Lower lobe of right lung (tissue), 2 donors: ENCODE data around the gene SSTR4. TPM values are rescaled to one million over a fixed set of nuclear protein-coding genes. Genes with fewer than 3 reads are reported as not detected.

ENCODE experiments used
- ATAC-seq, 2 donors: fragments of 200-7000 bp; cut with Tn5 transposase; one replicate each; pipeline ENCODE4 v1.9.1; 2020 to 2022; ENCODE audit warnings: mild to moderate bottlenecking in 2 of 2, moderate library complexity in 2 of 2
- DNase-seq: peaks from one replicate; pipeline ENCODE4 v3.0.0-alpha.2; 2020
- H3K27ac ChIP-seq: fragments of 200-600 bp; one replicate; pipeline ENCODE4 v1.8.0; 2022
- H3K27me3 ChIP-seq: fragments of 200-600 bp; one replicate; pipeline ENCODE4 v1.8.0; 2022; ENCODE audit warnings: low read depth
- H3K36me3 ChIP-seq: fragments of 200-600 bp; one replicate; pipeline ENCODE4 v1.8.0; 2022; ENCODE audit warnings: mild to moderate bottlenecking
- H3K4me1 ChIP-seq: fragments of 200-600 bp; one replicate; pipeline ENCODE4 v1.8.0; 2022
- H3K4me3 ChIP-seq: fragments of 200-600 bp; one replicate; pipeline ENCODE4 v1.8.0; 2022; ENCODE audit warnings: mild to moderate bottlenecking
- H3K9me3 ChIP-seq: fragments of 200-600 bp; one replicate; pipeline ENCODE4 v1.8.0; 2022
- intact Hi-C: fragments of 100-400 bp; cut with DNase I; formaldehyde crosslinking; loops from one replicate; pipeline ENCODE4 v1.11.0; 2022
- total RNA-seq: library from RNA; stranded (reverse); fragmentation: NEBNext Ultra II Directional; extraction: Animal tissue kit (Norgen Biotek cat#: 25700); gene quantifications from one replicate; pipeline ENCODE4 v1.2.1, GENCODE V29; 2021
- TF ChIP-seq, protein P1 (sequence below): fragments of 200-600 bp; IDR thresholded peaks from one replicate; pipeline ENCODE4 v1.8.0; 2022; ENCODE audit warnings: antibody characterized with exemption, mild to moderate bottlenecking
- donor health status: DM: no; HTN: yes; CAD: no; lungs with severe emphysema.

The SSTR4 gene
- total RNA-seq, 1 donor from 2014 or later: 0.35 TPM

DNA sequence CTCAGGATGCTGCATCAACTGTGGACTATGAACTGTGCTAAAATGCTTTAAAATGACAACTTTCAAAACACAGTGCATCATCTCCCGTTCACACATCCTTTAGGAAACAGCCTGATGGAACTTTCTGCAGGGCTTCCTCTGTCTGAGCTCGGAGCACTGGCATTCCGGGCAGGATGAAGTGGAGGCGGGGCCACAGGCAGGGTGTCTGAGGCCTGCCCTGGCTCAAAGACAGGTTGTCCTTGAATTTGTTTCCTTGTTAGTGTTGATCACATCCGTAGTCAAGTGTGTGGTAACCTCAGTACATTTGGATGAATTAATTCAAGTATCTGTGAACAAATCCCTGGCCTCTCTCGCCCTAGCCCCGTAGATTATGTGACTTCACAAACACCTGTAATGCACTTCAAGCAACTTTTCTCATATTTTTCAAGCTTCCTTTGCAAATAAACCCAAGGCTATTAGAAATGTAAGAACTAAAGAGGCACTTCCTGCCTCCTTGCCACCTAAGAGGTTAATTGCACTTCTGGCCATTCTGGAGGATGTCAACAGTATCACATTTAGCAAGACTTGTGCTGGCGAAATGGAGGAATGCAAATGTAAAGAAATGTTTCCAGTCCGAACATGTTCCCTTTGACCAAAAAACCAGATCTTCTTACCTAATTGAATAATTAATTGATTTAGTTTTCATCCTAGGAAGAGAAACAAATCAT is 47.9 kb downstream of the SSTR4 start:
- Histone ChIP-seq H3K4me3 (peak overlapping the region; percentile 56), H3K9me3 (no peaks in the 10 kb centered on the region), H3K4me1 (peaks cover 70% of the 10 kb centered on the region), H3K36me3 (no peaks in the 10 kb centered on the region), H3K27me3 (no peaks in the 10 kb centered on the region), H3K27ac (peak overlapping the region; percentile 93)
- intact Hi-C loops: no loop called here
- DNase-seq (peak; percentile 88), ATAC-seq (peak; percentile 85 to 89)
- TF ChIP-seq, protein P1, sequence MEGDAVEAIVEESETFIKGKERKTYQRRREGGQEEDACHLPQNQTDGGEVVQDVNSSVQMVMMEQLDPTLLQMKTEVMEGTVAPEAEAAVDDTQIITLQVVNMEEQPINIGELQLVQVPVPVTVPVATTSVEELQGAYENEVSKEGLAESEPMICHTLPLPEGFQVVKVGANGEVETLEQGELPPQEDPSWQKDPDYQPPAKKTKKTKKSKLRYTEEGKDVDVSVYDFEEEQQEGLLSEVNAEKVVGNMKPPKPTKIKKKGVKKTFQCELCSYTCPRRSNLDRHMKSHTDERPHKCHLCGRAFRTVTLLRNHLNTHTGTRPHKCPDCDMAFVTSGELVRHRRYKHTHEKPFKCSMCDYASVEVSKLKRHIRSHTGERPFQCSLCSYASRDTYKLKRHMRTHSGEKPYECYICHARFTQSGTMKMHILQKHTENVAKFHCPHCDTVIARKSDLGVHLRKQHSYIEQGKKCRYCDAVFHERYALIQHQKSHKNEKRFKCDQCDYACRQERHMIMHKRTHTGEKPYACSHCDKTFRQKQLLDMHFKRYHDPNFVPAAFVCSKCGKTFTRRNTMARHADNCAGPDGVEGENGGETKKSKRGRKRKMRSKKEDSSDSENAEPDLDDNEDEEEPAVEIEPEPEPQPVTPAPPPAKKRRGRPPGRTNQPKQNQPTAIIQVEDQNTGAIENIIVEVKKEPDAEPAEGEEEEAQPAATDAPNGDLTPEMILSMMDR: no peak

DNA sequence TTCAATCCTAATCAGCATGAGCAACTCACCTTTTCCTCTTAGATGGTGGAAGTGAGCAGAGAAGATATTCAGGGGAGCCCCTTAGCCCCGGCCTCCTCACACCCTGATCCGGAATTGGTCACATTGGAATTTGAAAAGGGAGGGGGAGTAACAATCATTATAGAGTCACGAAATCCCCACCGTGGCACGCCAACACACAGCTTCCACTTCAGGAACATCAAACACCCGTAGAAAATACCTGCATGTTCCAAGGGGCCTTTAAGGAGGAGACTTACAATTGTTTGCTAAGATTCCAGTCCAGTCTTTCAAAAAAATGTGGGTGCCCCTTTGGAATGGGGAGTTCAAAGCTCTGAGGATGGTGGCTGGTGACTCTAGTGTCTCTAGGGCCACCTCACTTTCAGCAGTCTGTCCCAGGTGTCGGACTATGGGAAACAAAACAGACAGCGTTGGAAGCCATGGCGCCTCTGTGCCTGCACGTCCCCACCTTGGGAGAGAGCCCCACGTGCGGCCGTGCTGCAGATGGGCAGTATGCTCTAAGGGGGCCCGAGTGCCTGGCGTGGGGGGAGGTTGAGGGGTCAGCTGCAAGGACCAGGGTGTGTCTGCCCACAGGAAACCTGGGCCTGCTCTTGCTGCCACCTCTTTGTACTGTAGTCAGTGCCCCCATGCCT is 48.6 kb downstream of the SSTR4 start:
- TF ChIP-seq, protein P1: no peak
- Histone ChIP-seq H3K27ac (peak overlapping the region; percentile 93), H3K36me3 (no peaks in the 10 kb centered on the region), H3K4me1 (peaks cover 68% of the 10 kb centered on the region), H3K9me3 (no peaks in the 10 kb centered on the region), H3K27me3 (no peaks in the 10 kb centered on the region), H3K4me3 (peak overlapping the region; percentile 56)
- peak; percentile 44 to 53 for ATAC-seq
- no peak for DNase-seq
- intact Hi-C loops: no loop called here

DNA sequence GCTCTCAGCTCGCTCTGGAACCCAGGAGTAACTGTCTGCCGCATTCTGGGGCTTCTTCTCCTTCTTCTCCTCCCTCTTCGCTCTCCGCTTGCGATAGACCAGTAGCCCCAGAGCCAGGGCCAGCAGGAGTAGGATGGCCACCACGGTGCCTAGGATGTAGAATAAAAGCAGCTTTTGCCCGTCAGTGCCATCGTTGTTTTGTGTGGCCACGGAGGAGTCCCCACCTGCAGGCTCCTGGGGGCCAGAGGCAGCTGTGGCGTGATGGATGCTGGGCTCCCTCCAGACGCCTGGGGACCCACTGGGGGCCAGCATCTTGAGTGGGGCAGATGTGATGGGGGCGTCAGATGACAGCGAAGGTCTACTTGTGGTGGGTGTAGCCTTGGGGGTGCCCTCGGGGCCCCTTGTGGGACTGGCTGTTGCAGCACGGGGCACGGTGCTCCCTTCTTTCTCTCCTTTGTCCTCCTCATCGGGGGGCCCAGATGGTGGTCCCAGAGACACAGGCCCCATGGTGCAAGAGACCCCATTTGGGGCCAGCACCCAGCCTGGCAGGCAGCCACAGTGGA is 49.3 kb downstream of the SSTR4 start:
- peaks cover 61% of the 10 kb centered on the region for H3K4me1 ChIP-seq
- TF ChIP-seq, protein P1: no peak
- no peaks in the 10 kb centered on the region for H3K27me3 ChIP-seq
- ATAC-seq: no peak
- H3K27ac ChIP-seq: peak overlapping the region; percentile 93
- no peaks in the 10 kb centered on the region for H3K36me3 ChIP-seq
- H3K4me3 ChIP-seq: peak overlapping the region; percentile 56
- DNase-seq: no peak
- no peaks in the 10 kb centered on the region for H3K9me3 ChIP-seq
- intact Hi-C loops: no loop called here

- H3K4me1 ChIP-seq: peaks cover 61% of the 10 kb centered on the region
- intact Hi-C loops: no loop called here
Measured at GRCh38 chr20:23084845-23085365, 49.8 kb downstream of the SSTR4 start.

GRCh38 chr20:23085436-23086055 is 50.4 kb downstream of the SSTR4 start:
- TF ChIP-seq, protein P1: no peak
- Histone ChIP-seq H3K27ac (peak overlapping the region; percentile 93), H3K4me3 (peak overlapping the region; percentile 56), H3K9me3 (no peaks in the 10 kb centered on the region), H3K27me3 (no peaks in the 10 kb centered on the region), H3K4me1 (peaks cover 58% of the 10 kb centered on the region), H3K36me3 (no peaks in the 10 kb centered on the region)
- DNase-seq: peak; percentile 53
- intact Hi-C loops: no loop called here
- no peak for ATAC-seq

More at GRCh38 chr20:23084845-23085365, 49.8 kb downstream of the SSTR4 start:
- H3K4me3 ChIP-seq: peak overlapping the region; percentile 56
- H3K27me3 ChIP-seq: no peaks in the 10 kb centered on the region
- H3K36me3 ChIP-seq: no peaks in the 10 kb centered on the region
- H3K27ac ChIP-seq: peak overlapping the region; percentile 93
- ATAC-seq (no peak), DNase-seq (no peak)
- TF ChIP-seq, protein P1: no peak
- no peaks in the 10 kb centered on the region for H3K9me3 ChIP-seq
